Small intestine (tissue), 7 donors: ENCODE data around the gene CORO2B. TPM values are rescaled to one million over a fixed set of nuclear protein-coding genes. Genes with fewer than 3 reads are reported as not detected.

Experiments used
- DNase-seq, 2 donors: peaks; one replicate each; pipeline versions ENCODE4 v3.0.0 to v3.0.0-alpha.2; 2013
- FAIRE-seq: peaks from 2 replicates; lab custom pipeline; 2012; peaks lifted over from hg19 to GRCh38; lab: Jason Lieb, UNC
- H3K27ac ChIP-seq, 3 donors: one replicate each; pipeline ENCODE4 v1.5.1; 2013; ENCODE audit warnings: low read length in 2 of 3, mild to moderate bottlenecking in 2 of 3, control low read depth in 1 of 3, inconsistent platforms in 1 of 3, low read depth in 1 of 3, moderate library complexity in 1 of 3
- H3K27me3 ChIP-seq, 3 donors: one replicate each; pipeline ENCODE4 v1.6.1; 2013; ENCODE audit warnings: low read length in 3 of 3, inconsistent platforms in 1 of 3; ENCODE audit not compliant: control insufficient read depth in 3 of 3, insufficient read depth in 3 of 3
- H3K36me3 ChIP-seq, 3 donors: one replicate each; pipeline ENCODE4 v1.6.1; 2013; ENCODE audit warnings: low read length in 3 of 3, inconsistent platforms in 1 of 3, low read depth in 1 of 3, mild to moderate bottlenecking in 1 of 3, moderate library complexity in 1 of 3; ENCODE audit not compliant: control insufficient read depth in 3 of 3, insufficient read depth in 2 of 3
- H3K4me1 ChIP-seq, 3 donors: one replicate each; pipeline ENCODE4 v1.6.1; 2013; ENCODE audit warnings: low read length in 2 of 3, inconsistent platforms in 1 of 3, low read depth in 1 of 3, mild to moderate bottlenecking in 1 of 3, moderate library complexity in 1 of 3; ENCODE audit not compliant: control insufficient read depth in 3 of 3, insufficient read depth in 2 of 3
- H3K4me3 ChIP-seq, 3 donors: one replicate each; pipeline ENCODE4 v1.5.1; 2013; ENCODE audit warnings: low read length in 3 of 3, control low read depth in 1 of 3, inconsistent platforms in 1 of 3, low read depth in 1 of 3, mild to moderate bottlenecking in 1 of 3, moderate library complexity in 1 of 3
- H3K9me3 ChIP-seq, 2 donors: one replicate each; pipeline ENCODE4 v1.6.1; 2013; ENCODE audit warnings: low read depth in 1 of 2, low read length in 1 of 2; ENCODE audit not compliant: control insufficient read depth in 2 of 2, insufficient read depth in 1 of 2
- WGBS, 3 donors: extraction: QIAGEN DNeasy Blood & Tissue Kit; methylation state at CpG; one replicate each; pipeline ENCODE4 v1.1.7; 2013; 5-methylcytosine and 5-hydroxymethylcytosine counted together
- polyA plus RNA-seq, 4 donors: library from polyadenylated mRNA; stranded (reverse) in 3 of 4; unstranded in 1 of 4; fragments of 200-250 nt in 3 of 4; fragments of 120-200 nt in 1 of 4; gene quantifications; one replicate each; pipeline versions ENCODE4 v1.2.1 to v1.2.3, GENCODE V29; 2013
- donor health status: healthy with polysubstance abuse.
- donor health status: control.
- donor health status: control.
- donor health status: Bipolar disorder and iron deficiency.
- donor health status: healthy.

Gene CORO2B
- polyA plus RNA-seq, 4 donors, result 1.3 to 3.0 (median 1.7) TPM

DNA sequence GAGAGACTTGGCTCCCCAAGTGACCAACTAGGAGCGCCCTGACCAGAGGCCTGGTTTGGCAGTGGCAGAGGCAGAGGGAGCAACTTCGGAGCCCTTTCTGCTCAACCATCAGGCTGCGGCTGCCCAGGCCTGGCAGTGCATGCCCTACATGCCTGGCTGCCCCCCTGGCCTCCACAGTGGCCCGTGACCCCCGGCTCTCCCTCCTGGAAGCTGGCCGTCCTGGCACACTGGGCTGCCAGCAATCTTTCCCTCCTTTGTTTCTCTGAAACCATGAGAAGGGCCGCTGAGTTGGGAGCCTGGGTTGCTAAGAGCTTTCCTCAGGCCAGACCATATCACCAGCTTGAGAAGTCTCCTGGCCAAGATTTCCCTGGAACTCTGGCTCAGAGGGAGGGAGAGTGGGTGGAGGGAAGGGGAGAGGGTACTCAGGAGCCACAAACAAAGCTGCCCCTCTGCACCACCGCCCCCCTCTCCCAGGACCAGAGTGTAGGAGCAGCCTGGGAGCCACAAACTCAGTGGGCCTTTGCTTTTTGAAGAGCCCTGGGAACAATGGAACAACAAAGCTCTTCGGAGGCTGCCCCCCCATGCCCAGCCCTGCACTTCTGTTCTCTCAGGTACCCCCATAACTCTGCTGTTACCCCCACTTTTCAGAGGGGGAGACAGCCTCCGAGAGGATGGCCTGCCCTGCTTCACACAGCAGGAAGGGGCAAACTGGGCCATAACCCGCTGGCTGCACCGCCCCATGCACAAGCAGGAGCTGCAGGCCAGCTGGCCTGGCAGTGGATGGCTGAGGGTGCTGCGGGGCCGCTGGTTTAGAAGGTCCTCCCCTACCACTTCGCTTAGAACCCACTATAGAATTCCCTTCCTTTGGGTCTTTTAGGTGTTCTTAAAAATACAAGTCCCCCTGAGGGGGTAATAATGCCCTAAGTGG lies 11.3 kb downstream of the CORO2B start:
- H3K4me1 ChIP-seq, result no peaks in the 10 kb centered on the region
- no peak overlapping the region for H3K4me3 ChIP-seq
- no peak for FAIRE-seq
- no peaks in the 10 kb centered on the region for H3K9me3 ChIP-seq
- H3K27ac ChIP-seq, result no peak overlapping the region
- no peak for DNase-seq
- no peaks in the 10 kb centered on the region for H3K36me3 ChIP-seq
- peaks cover 0 to 13% (median 0%) of the 10 kb centered on the region in 3 donors for H3K27me3 ChIP-seq
- WGBS, 3 donors, result 85 to 87% (median 86%) methylated on average over 15 of the region's 15 CpGs

DNA sequence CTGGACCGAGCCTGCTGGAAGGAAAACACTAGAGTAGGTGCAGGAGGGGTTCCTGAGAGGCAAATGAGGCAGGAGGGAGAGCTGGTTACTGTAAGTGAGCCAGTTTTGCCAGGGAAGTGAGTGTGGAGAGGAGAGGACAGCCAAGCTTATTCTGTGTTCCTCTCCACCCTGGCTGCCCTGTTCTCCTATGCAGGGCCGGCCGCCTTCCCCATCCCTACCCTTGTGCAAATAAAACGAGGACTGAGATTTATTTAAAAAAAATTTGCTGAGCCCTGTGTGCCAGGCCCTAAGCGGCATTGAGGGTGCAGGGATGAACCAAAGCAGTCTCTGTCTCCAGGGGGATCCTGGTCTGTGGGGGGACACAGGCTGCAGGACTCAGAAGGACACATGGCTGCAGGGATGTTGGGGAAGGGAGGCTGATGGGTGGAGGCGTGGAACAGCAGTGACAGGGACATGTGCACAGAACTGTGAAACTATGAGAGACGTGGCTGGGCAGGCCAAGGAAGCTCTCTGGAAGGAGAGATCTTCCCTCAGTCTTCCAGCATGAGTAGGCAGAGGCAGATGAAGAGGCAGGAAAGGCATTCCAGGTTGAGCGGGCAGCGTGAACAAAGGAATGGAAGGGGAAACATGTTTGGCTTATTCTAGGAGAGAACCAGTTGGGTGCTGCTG lies 12.1 kb downstream of the CORO2B start:
- DNase-seq (no peak), FAIRE-seq (no peak)
- no peaks in the 10 kb centered on the region for H3K4me1 ChIP-seq
- no peak overlapping the region for H3K27ac ChIP-seq
- 80 to 87% (median 87%) methylated on average over 9 of the region's 9 CpGs for WGBS, 3 donors
- H3K36me3 ChIP-seq, result no peaks in the 10 kb centered on the region
- H3K4me3 ChIP-seq, result no peak overlapping the region
- no peaks in the 10 kb centered on the region for H3K9me3 ChIP-seq
- H3K27me3 ChIP-seq, result peaks cover 0 to 13% (median 0%) of the 10 kb centered on the region in 3 donors

DNA sequence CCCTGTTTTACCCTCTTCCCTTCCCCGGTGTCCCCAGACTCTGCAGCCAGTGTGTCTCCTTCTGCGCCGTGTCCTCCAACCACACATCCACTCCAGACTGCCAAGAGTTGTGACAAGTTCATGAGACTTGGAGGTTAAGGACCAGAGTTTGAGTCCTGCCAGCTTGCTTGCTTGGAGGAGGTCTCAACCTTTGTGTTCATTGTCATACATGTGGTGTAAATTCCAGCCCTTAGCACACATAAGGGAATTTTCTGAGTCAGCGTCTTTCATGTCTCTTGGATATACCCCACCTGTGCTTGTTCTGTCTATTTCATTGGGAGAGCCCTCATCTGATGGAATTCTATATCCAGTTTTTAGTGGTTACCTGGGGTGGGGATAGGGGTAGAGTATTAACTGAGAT lies 13.3 kb downstream of the CORO2B start:
- FAIRE-seq (no peak), DNase-seq (no peak)
- H3K4me3 ChIP-seq, result no peak overlapping the region
- H3K27me3 ChIP-seq, result peaks cover 0 to 13% (median 0%) of the 10 kb centered on the region in 3 donors
- no peaks in the 10 kb centered on the region for H3K9me3 ChIP-seq
- WGBS, 3 donors, result 91 to 93% (median 91%) methylated on average over 4 of the region's 4 CpGs
- no peaks in the 10 kb centered on the region for H3K36me3 ChIP-seq
- no peak overlapping the region for H3K27ac ChIP-seq
- no peaks in the 10 kb centered on the region for H3K4me1 ChIP-seq

DNA sequence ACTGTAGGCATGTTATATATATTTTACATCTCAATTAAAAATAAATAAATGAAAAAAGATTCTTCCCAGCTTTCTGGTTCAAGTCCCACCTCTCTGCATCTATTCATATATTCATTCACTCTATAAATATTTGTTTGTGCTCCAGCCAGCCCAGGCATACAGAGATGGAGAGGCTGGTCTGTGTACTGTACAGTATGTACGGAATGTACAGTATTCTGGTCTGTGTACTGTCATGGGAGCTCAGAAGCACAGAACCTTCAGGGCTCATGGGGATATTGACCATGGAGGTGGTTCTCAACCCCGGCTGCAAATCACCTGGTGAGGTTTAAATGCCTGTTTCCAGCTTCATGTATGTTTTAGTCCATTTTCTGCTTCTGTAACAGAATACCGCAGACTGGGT lies 13.8 kb downstream of the CORO2B start:
- H3K9me3 ChIP-seq, result no peaks in the 10 kb centered on the region
- no peak for FAIRE-seq
- H3K36me3 ChIP-seq, result no peaks in the 10 kb centered on the region
- H3K4me1 ChIP-seq, result no peaks in the 10 kb centered on the region
- H3K4me3 ChIP-seq, result no peak overlapping the region
- H3K27me3 ChIP-seq, result peaks cover 0 to 14% (median 0%) of the 10 kb centered on the region in 3 donors
- no peak for DNase-seq
- H3K27ac ChIP-seq, result no peak overlapping the region
- 83 to 87% (median 87%) methylated on average over 3 of the region's 3 CpGs for WGBS, 3 donors

DNA sequence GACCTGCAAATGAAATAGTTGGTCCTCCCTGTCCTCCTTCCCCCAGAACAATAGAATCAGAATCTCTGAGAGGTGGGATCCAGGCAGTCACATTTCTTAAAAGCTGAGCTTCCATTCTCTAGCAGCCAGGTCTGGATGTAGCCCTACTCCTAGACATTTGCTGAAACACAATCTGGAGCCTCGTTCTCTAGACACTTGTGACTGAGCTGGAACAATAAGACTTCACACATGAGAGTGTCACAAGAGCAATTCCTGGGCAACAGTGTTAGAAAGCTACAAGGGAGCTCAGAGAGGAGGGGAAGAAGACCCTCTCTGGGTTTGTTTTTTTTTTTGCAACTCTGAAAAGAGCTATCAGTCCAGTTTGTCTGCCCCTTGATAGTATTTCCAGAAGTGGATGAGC lies 14.5 kb downstream of the CORO2B start:
- Histone ChIP-seq H3K36me3 (no peaks in the 10 kb centered on the region), H3K27me3 (peaks cover 0 to 16% (median 0%) of the 10 kb centered on the region in 3 donors), H3K4me3 (no peak overlapping the region), H3K9me3 (no peaks in the 10 kb centered on the region), H3K4me1 (no peaks in the 10 kb centered on the region), H3K27ac (no peak overlapping the region)
- DNase-seq (no peak), FAIRE-seq (no peak)
- WGBS, 3 donors, result 22 to 60% (median 42%) methylated on average over 1 of the region's 1 CpG

DNA sequence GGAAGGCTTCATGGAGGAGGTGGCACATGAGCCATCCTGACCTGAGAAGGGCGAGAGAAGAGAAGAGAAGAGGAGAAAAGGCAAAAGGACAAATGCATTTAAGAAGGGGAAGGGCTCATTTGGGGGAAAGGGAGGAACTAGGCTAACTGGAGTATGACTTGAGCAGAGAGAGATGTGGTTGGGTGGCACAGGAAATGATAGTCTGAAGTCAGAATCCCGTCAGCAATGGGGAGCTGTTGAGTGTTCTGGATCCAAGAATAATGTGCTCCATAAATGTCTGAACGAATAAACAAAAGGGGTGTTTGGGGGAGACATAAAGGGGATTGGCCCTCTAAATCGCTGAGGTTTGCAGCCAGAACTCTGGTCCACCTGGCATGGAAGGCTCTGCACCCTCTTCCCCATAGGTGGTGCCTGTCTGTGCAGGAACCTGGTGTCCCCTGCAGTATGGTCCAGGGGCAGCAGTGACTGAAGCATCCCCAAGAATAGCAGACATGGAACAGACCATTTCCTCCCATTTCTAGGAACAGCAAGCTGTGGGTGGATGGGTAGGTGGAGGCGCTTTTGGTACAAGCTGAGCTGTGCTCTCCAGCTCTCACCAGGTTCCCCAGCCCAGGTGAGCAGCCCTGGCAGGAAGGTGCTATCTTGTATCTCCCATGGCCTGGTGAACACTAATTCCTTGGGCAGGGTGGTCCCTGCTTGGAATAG lies 15.2 kb downstream of the CORO2B start:
- FAIRE-seq (no peak), DNase-seq (no peak)
- no peaks in the 10 kb centered on the region for H3K36me3 ChIP-seq
- no peak overlapping the region for H3K27ac ChIP-seq
- no peaks in the 10 kb centered on the region for H3K9me3 ChIP-seq
- H3K27me3 ChIP-seq, result peaks cover 0 to 16% (median 0%) of the 10 kb centered on the region in 3 donors
- no peak overlapping the region for H3K4me3 ChIP-seq
- WGBS, 3 donors, result 74 to 78% (median 77%) methylated on average over 5 of the region's 5 CpGs
- no peaks in the 10 kb centered on the region for H3K4me1 ChIP-seq

DNA sequence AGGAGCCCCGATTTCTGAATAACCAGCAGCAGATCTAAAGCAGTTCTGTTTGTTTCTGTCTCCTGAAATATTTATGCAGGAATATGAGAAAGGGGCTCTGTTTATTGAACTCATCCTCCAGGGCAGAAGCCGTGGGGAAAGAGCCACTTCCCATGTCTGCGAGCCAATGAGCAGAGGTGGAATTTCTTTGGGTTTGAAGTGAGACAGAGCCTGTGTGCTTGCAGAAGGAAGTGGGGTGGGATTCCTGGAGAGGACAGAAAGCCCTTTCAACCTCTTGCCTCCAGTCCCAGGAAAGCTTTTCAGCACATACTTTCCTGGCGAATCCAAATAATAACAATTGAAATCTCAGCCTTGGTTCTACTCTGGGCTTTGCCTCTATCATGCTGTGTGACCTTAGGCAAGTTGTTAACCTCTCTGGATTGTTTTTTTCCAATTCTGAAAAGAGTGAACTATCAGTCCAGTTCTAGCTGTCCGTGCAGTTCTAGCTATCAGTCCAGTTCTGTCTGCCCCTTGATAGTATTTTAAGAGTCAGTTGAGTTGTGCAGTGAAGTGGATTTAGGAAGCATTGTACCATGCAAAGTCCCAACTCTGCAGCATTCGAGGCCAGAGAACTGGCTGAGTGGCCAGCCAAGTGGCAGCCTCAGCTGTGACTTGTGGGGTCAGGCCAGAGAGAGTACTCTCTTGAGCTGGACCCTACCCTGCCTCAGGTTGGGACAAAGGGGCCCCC lies 15.9 kb downstream of the CORO2B start:
- DNase-seq (no peak), FAIRE-seq (no peak)
- Histone ChIP-seq H3K4me3 (no peak overlapping the region), H3K27ac (no peak overlapping the region), H3K9me3 (no peaks in the 10 kb centered on the region), H3K36me3 (no peaks in the 10 kb centered on the region), H3K27me3 (peaks cover 0 to 16% (median 0%) of the 10 kb centered on the region in 3 donors), H3K4me1 (no peaks in the 10 kb centered on the region)
- WGBS, 3 donors, result 65 to 67% (median 66%) methylated on average over 6 of the region's 6 CpGs

DNA sequence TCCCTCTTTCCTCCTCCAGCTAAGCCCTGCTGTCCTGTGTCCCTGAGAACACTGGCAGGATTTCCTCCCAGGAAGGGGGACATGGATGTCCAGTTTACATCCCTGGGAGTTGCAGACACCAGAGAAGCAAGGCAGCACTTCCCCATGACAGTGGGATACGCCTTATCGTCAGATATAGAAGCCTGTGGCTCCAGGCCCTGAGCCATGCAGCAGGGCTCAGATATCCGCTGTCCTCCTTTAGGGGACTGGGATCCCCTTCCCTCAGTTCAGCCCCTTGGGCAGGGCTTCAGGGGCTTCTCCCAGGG lies 16.4 kb downstream of the CORO2B start:
- WGBS, 3 donors, result 91 to 97% (median 96%) methylated on average over 3 of the region's 3 CpGs
- DNase-seq (no peak), FAIRE-seq (no peak)
- Histone ChIP-seq H3K27ac (no peak overlapping the region), H3K27me3 (peaks cover 0 to 16% (median 0%) of the 10 kb centered on the region in 3 donors), H3K36me3 (no peaks in the 10 kb centered on the region), H3K4me1 (no peaks in the 10 kb centered on the region), H3K4me3 (no peak overlapping the region), H3K9me3 (no peaks in the 10 kb centered on the region)
